Ascending aorta (tissue), 2 donors: ENCODE data around the gene AHCYL1. TPM values are rescaled to one million over a fixed set of nuclear protein-coding genes. Genes with fewer than 3 reads are reported as not detected.
A peak's percentile ranks its signal among the peaks of the same experiment; 100 is the strongest.

Experiments used
- DNase-seq, 2 donors: peaks; one replicate each; pipeline ENCODE4 v3.0.0-alpha.2; 2019; ENCODE audit warnings: low spot score in 2 of 2
- H3K27ac ChIP-seq, 2 donors: fragments of 200-600 bp; sonication (generic); one replicate each; pipeline ENCODE4 v1.5.1; 2016 to 2017; ENCODE audit warnings: mild to moderate bottlenecking in 1 of 2
- H3K27me3 ChIP-seq: fragments of 200-600 bp; sonication (generic); one replicate; pipeline ENCODE4 v1.5.1; 2017
- H3K36me3 ChIP-seq, 2 donors: fragments of 200-600 bp; sonication (generic); one replicate each; pipeline ENCODE4 v1.5.1; 2016
- H3K4me1 ChIP-seq, 2 donors: fragments of 200-600 bp; sonication (generic); one replicate each; pipeline ENCODE4 v1.5.1; 2016 to 2017; ENCODE audit warnings: mild to moderate bottlenecking in 1 of 2
- H3K4me3 ChIP-seq, 2 donors: fragments of 200-600 bp; sonication (generic); one replicate each; pipeline ENCODE4 v1.5.1; 2016 to 2017; ENCODE audit warnings: mild to moderate bottlenecking in 1 of 2
- H3K9me3 ChIP-seq, 2 donors: fragments of 200-600 bp; sonication (generic); one replicate each; pipeline ENCODE4 v1.5.1; 2016
- intact Hi-C: fragments of 100-400 bp; cut with DNase I; formaldehyde crosslinking; loops from one replicate; pipeline ENCODE4 v1.15.1; 2023
- total RNA-seq: library from RNA; depleted of rRNA; stranded (reverse); fragments of >200 nt; gene quantifications from one replicate; pipeline ENCODE4 v1.1.0, GENCODE V29; 2016
- TF ChIP-seq, protein P1 (sequence below), 3 experiments: fragments of 200-600 bp in 2 of 3; fragments of 450-650 bp in 1 of 3; sonication (generic) in 2 of 3; IDR thresholded peaks; one replicate each; pipeline ENCODE4 v1.5.1; 2016 to 2019; ENCODE audit warnings: antibody characterized with exemption in 3 of 3, mild to moderate bottlenecking in 1 of 3, moderate library complexity in 1 of 3

AHCYL1 gene
- total RNA-seq, 1 donor from 2014 or later: 49.1 TPM

DNA sequence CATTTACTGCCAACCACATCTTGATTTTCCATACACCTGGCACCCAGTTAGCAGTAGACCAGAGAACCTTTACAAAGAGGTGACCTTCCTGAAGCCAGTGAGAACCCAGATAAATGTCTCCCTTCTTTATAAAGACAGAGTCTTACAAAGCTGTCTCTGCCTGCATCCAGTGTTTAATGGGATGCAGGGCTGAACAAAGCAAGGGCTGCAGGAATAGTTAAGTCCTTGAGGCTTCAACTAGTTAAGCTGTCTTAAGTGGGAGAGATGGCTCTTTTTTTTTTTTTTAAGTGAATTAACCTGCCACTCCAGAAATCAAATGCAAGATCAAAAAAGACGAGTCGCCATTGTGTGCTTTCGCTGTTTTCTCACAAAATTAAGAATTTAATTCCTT lies 1.5 kb downstream of the AHCYL1 start:
- DNase-seq: no peak
- H3K4me1 ChIP-seq: peaks cover 10 to 12% of the 10 kb centered on the region in 2 donors
- H3K27me3 ChIP-seq: no peaks in the 10 kb centered on the region
- no peaks in the 10 kb centered on the region for H3K9me3 ChIP-seq
- H3K36me3 ChIP-seq: no peaks in the 10 kb centered on the region
- TF ChIP-seq, protein P1, sequence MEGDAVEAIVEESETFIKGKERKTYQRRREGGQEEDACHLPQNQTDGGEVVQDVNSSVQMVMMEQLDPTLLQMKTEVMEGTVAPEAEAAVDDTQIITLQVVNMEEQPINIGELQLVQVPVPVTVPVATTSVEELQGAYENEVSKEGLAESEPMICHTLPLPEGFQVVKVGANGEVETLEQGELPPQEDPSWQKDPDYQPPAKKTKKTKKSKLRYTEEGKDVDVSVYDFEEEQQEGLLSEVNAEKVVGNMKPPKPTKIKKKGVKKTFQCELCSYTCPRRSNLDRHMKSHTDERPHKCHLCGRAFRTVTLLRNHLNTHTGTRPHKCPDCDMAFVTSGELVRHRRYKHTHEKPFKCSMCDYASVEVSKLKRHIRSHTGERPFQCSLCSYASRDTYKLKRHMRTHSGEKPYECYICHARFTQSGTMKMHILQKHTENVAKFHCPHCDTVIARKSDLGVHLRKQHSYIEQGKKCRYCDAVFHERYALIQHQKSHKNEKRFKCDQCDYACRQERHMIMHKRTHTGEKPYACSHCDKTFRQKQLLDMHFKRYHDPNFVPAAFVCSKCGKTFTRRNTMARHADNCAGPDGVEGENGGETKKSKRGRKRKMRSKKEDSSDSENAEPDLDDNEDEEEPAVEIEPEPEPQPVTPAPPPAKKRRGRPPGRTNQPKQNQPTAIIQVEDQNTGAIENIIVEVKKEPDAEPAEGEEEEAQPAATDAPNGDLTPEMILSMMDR (IDR thresholded peaks at IDR 0.05): no peak
- intact Hi-C loops: no loop called here
- H3K27ac ChIP-seq: no peak overlapping the region
- H3K4me3 ChIP-seq: peak overlapping the region; percentile 77 to 81

DNA sequence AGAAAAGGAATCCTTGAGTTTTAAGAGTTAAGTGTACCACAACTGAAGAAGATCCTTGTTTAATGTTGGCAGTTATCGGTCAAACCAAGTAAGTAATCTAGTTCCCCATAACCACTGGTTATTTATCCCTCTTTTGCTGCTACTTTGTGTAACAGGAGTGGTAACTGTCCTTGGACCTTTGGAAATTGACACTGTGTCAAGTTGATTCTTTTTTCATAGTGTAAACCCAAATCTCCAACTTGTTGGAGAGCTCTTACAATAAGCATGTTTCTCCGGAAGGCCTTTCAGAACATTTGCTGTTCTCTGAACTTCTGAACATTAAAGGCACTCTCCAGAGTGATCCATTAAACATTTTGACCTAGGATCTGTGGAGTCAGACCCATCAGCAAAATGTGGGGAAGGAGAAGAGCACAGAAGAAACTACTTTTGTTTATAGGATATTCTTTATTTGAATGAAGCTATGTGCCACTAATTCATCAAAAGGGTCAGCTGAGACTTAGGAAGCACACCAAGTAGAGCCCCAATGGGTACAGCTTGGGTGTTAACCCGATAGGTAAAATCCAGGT lies 3.9 kb downstream of the AHCYL1 start:
- Histone ChIP-seq H3K27ac (no peak overlapping the region), H3K9me3 (no peaks in the 10 kb centered on the region), H3K4me3 (no peak overlapping the region), H3K27me3 (no peaks in the 10 kb centered on the region), H3K4me1 (peaks cover 10 to 17% of the 10 kb centered on the region in 2 donors), H3K36me3 (no peaks in the 10 kb centered on the region)
- TF ChIP-seq, protein P1 (IDR thresholded peaks at IDR 0.05): no peak
- intact Hi-C loops: no loop called here
- DNase-seq: no peak

DNA sequence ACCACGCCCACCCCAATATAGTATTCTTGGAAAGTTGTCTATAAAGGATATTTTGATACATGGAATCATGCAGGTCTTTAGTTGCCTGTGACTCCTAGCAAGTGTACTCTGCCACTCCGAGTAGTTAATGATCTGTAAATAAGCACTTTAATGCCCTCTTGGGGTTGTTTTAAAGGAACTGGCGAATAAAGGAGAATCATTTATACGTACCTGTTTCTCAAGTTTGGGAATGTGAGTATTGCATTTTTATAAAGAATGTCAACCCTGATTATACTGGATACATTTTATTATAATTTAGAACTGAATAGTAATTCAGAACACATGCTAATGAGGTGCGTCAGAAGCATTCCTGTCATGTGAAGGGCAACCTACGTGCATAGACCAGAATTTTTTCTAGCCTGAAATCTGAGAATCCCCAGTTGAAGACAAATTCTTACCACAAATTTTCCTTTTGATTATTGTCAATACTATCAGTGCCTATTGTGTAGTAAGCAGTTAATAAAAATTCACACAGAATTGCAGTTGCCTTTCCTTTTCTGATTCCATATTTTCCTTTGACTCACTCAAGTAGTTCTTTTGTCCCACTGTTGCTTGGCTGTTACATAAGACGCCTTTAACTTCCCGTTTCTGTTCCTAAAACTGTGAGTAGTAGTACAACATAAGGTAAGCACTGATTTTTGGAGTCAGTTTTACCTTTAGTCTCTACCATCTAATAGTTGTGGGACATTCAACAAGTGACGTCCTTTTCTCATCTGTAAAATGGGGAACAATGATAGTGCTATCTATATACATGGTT lies 5.1 kb downstream of the AHCYL1 start:
- Histone ChIP-seq H3K4me1 (peaks cover 10 to 24% of the 10 kb centered on the region in 2 donors), H3K4me3 (no peak overlapping the region), H3K27me3 (no peaks in the 10 kb centered on the region), H3K9me3 (no peaks in the 10 kb centered on the region), H3K27ac (no peak overlapping the region), H3K36me3 (no peaks in the 10 kb centered on the region)
- intact Hi-C loops: no loop called here
- TF ChIP-seq, protein P1 (IDR thresholded peaks at IDR 0.05): no peak
- no peak for DNase-seq

DNA sequence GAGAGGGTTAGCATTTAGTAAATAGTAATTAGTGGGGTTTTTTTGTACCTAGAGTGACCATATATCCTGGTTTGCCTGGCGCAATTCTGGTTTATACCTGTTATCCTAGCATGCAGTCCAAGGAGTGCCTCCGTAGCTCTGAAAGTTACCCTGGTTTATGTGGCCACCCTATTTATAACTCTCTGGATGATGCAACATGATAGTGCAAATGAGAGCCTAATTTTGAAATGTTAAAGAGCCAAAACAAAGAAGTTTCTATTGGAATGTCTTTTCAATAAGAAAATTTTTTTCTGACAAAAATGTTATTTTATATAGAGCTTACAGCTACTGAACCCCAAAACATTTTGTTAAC lies 5.7 kb downstream of the AHCYL1 start:
- no peaks in the 10 kb centered on the region for H3K36me3 ChIP-seq
- no peak for DNase-seq
- H3K9me3 ChIP-seq: no peaks in the 10 kb centered on the region
- no peak overlapping the region for H3K4me3 ChIP-seq
- no peak overlapping the region for H3K27ac ChIP-seq
- intact Hi-C loops: no loop called here
- TF ChIP-seq, protein P1 (IDR thresholded peaks at IDR 0.05): no peak
- H3K27me3 ChIP-seq: no peaks in the 10 kb centered on the region
- peaks cover 10 to 29% of the 10 kb centered on the region in 2 donors for H3K4me1 ChIP-seq

DNA sequence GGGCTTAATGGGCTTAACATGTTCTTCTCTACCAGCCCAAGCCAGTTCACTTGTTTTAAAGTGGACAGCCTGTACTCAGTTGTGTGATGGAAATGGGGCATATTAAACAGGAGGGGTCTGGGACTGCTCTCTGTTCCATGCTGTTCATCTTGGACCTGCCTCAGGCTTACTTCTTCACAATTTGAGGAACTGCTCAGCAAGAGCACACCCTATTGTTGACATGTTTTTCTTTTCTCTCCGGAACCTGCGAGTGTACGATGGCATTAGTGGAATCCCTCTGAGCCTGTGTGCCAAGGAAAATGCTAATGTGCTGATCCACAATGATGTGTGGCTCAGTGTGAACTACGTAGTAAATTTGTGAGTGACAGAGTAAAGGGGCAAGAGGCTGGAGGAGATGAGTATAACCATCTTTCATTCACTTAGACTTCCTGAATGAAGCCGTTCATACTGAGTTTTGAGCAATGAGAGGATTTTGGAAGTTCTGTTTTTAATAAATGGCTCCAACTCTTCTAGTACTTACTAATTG lies 6.9 kb downstream of the AHCYL1 start:
- no peak for DNase-seq
- no peak overlapping the region for H3K4me3 ChIP-seq
- intact Hi-C loops: no loop called here
- TF ChIP-seq, protein P1 (IDR thresholded peaks at IDR 0.05): no peak
- H3K27me3 ChIP-seq: no peaks in the 10 kb centered on the region
- H3K4me1 ChIP-seq: peaks cover 4 to 26% of the 10 kb centered on the region in 2 donors
- H3K9me3 ChIP-seq: no peaks in the 10 kb centered on the region
- no peak overlapping the region for H3K27ac ChIP-seq
- peaks cover 0 to 3% of the 10 kb centered on the region in 2 donors for H3K36me3 ChIP-seq
